HFFc6 (cell line): ENCODE data around the gene KPNA5. TPM values are rescaled to one million over a fixed set of nuclear protein-coding genes. Genes with fewer than 3 reads are reported as not detected.
"Not testable (repeated sequence)": the region's sequence is repeated elsewhere in the genome, so short reads cannot be mapped to it uniquely, and the experiment has no call there.

Experiments
- DNase-seq: peaks from one replicate; pipeline ENCODE4 v3.0.0-alpha.2; 2018
- H3K27ac Mint-ChIP-seq: 2 replicates; pipeline ENCODE4 v1.8.0; 2020; ENCODE audit warnings: mild to moderate bottlenecking, mixed read lengths
- H3K27me3 Mint-ChIP-seq: 2 replicates; pipeline ENCODE4 v1.8.0; 2021; ENCODE audit warnings: mild to moderate bottlenecking, moderate library complexity, mixed read lengths; ENCODE audit not compliant: insufficient read depth
- H3K36me3 Mint-ChIP-seq: 2 replicates; pipeline ENCODE4 v1.8.0; 2021; ENCODE audit warnings: low read depth, mixed read lengths
- H3K4me1 Mint-ChIP-seq: 2 replicates; pipeline ENCODE4 v1.8.0; 2020; ENCODE audit warnings: low read depth, mixed read lengths
- H3K4me3 Mint-ChIP-seq: 2 replicates; pipeline ENCODE4 v1.8.0; 2020; ENCODE audit warnings: mild to moderate bottlenecking, moderate library complexity, mixed read lengths
- H3K9me3 Mint-ChIP-seq: 2 replicates; pipeline ENCODE4 v1.8.0; 2020; ENCODE audit warnings: mild to moderate bottlenecking, mixed read lengths
- total RNA-seq, 6 experiments: library from RNA; stranded (reverse); fragmentation: NEBNext Ultra II Directional; extraction: Animal tissue kit (Norgen Biotek cat#: 25700); gene quantifications; 2 replicates in 1 of 6; 3 replicates in 5 of 6; pipeline ENCODE4 v1.2.3, GENCODE V29; 2021
- TF ChIP-seq, protein P1 (sequence below): fragments of 200-600 bp; sonication (generic); IDR thresholded peaks from 2 replicates; pipeline ENCODE4 v1.5.0; 2021; ENCODE audit warnings: antibody characterized with exemption, mild to moderate bottlenecking

Gene KPNA5
- total RNA-seq, 6 experiments from 2014 or later = 6.7 to 9.7 (median 8.8) TPM

DNA sequence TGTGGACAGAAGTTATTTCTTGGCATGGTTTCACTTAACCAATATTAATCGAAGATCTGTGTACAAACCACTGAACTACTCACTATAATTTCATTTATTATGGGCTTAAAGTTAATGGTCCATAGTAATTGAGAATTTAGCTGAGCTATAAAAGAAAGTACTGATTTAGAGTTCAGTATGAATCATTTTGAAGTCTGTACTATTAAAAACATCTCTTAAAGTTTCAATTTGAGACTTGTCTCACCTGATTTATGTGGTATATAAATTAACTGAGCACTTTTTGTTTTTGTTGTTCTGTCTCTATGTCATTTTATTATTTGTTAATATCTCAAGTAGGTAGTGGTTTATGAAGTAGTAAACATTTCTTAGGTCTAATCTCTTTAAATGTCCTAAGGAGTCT is 24.9 kb downstream of the KPNA5 start:
- H3K4me3 Mint-ChIP-seq = no peak overlapping the region

DNA sequence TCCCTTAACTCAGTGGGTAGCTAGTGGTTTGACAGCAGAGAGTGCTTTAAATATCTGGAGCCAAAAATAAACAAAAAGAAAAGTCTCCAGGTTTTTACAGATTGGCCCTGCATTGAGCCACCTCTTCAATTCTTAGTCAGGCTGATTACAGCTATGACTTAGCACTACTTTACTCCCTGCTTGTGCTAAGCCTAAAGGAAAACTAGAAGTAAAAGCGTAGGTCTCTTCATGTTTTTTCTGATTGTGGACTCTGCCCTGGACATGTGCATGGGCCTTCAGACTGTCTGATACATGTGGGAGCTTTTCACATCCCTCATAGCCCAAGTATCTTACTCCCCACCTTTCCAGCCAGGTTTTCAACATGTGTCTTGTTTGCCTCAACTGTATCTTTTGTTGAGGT is 33.3 kb downstream of the KPNA5 start:
- Mint-ChIP-seq H3K27ac (no peak overlapping the region), H3K4me3 (no peak overlapping the region), H3K4me1 (no peaks in the 10 kb centered on the region), H3K9me3 (peaks cover 7% of the 10 kb centered on the region; the same call in 1 of the 2 replicates), H3K36me3 (peaks cover 51% of the 10 kb centered on the region), H3K27me3 (no peaks in the 10 kb centered on the region)
- TF ChIP-seq, protein P1, sequence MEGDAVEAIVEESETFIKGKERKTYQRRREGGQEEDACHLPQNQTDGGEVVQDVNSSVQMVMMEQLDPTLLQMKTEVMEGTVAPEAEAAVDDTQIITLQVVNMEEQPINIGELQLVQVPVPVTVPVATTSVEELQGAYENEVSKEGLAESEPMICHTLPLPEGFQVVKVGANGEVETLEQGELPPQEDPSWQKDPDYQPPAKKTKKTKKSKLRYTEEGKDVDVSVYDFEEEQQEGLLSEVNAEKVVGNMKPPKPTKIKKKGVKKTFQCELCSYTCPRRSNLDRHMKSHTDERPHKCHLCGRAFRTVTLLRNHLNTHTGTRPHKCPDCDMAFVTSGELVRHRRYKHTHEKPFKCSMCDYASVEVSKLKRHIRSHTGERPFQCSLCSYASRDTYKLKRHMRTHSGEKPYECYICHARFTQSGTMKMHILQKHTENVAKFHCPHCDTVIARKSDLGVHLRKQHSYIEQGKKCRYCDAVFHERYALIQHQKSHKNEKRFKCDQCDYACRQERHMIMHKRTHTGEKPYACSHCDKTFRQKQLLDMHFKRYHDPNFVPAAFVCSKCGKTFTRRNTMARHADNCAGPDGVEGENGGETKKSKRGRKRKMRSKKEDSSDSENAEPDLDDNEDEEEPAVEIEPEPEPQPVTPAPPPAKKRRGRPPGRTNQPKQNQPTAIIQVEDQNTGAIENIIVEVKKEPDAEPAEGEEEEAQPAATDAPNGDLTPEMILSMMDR = no peak
- no peak for DNase-seq

More for the DNA sequence above, 24.9 kb downstream of the KPNA5 start:
- no peaks in the 10 kb centered on the region for H3K9me3 Mint-ChIP-seq
- no peaks in the 10 kb centered on the region for H3K4me1 Mint-ChIP-seq
- no peak overlapping the region for H3K27ac Mint-ChIP-seq
- TF ChIP-seq, protein P1 = no peak
- no peaks in the 10 kb centered on the region for H3K27me3 Mint-ChIP-seq
- no peak for DNase-seq
- no peaks in the 10 kb centered on the region; the same call in 1 of the 2 replicates for H3K36me3 Mint-ChIP-seq

DNA sequence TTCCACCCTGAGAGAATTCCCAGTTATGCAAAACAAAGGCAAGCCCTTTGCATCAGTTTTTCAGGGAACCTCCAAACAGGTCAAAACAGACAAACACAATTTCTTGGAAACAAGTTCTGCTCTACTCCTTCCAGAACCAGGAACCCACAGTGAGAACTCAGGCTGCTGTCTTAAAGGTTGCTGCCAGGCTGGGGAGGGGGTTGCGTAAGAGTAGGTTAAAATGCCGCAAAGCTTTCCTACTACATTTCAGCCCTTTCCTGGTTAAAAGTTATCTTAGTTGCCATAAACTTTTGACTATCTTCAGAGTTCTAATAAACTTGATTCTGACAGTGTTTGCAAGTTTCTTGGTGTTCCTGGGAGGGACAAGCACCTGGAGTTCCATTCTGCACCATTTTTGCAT is 33.8 kb downstream of the KPNA5 start:
- TF ChIP-seq, protein P1 = no peak
- Mint-ChIP-seq H3K36me3 (peaks cover 52% of the 10 kb centered on the region), H3K27me3 (no peaks in the 10 kb centered on the region), H3K9me3 (peaks cover 7% of the 10 kb centered on the region; the same call in 1 of the 2 replicates), H3K27ac (no peak overlapping the region), H3K4me3 (no peak overlapping the region), H3K4me1 (no peaks in the 10 kb centered on the region)
- DNase-seq = no peak

DNA sequence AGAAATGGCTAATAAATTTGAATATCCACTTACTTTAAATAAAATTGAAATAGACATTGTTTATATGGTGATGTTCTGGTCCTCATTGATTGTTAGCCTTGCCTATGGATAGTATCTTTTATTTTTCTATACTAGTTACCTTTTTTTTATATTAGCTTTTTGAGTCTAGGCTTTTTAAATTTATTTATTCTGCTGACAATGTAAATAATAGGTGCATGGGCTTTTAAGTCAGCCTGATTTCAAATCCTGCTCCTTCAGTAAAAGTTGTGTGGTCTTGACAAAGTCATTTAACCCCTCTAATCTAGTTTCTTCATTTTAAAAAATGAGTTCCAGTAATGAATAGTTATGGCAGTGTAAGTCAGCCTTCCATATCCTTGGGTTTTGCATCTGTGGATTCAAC is 45.9 kb downstream of the KPNA5 start:
- Mint-ChIP-seq H3K4me1 (no peaks in the 10 kb centered on the region), H3K36me3 (peaks cover 10% of the 10 kb centered on the region), H3K9me3 (no peaks in the 10 kb centered on the region), H3K27me3 (no peaks in the 10 kb centered on the region), H3K27ac (no peak overlapping the region), H3K4me3 (no peak overlapping the region)
- TF ChIP-seq, protein P1 = no peak
- no peak for DNase-seq

DNA sequence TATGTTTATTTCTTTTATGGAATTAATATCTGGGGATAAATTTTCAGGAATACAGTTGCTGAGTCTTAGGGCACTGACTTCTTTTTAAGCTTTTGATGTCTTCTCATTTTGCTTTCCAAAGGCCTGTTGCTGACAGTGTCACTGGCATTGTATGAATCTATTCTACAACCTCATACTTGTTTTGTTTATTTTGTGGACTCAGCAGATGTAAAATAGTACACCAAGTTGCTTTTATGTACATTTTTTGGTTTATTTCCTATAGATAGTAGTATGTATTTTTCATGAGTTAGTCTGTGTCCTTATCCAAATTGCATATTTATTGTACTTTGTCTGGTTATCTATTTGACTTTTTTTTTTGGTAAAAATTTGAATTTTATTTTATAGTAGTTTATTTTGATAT is 49.5 kb downstream of the KPNA5 start:
- Mint-ChIP-seq H3K36me3 (peaks cover 15% of the 10 kb centered on the region), H3K9me3 (no peaks in the 10 kb centered on the region), H3K4me1 (no peaks in the 10 kb centered on the region), H3K27ac (no peak overlapping the region), H3K4me3 (no peak overlapping the region), H3K27me3 (no peaks in the 10 kb centered on the region)
- no peak for DNase-seq
- TF ChIP-seq, protein P1 = no peak

DNA sequence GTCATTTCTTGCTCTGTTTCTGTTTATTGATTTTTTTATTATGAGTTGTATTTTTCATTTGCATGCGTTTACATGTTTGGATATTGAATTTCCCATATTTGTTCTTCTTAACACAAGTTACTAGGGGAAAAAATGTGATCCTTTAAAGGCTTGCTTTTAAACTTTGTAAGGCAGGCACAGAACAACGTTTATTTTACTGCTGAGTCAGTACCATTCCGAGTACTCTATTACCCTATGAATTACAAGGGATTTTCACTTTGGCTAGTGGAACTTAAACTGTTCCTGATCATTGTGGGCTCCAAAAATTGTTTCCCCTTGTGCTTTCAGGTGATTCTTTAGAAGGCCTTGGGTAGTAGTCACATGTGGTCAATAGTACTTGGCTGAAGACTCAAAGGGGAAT is 56.0 kb downstream of the KPNA5 start:
- H3K27me3 Mint-ChIP-seq = no peaks in the 10 kb centered on the region
- H3K4me3 Mint-ChIP-seq = no peak overlapping the region
- no peak for DNase-seq
- no peaks in the 10 kb centered on the region; the same call in 1 of the 2 replicates for H3K9me3 Mint-ChIP-seq
- peaks cover 13% of the 10 kb centered on the region for H3K36me3 Mint-ChIP-seq
- TF ChIP-seq, protein P1 = no peak
- H3K4me1 Mint-ChIP-seq = no peaks in the 10 kb centered on the region
- no peak overlapping the region for H3K27ac Mint-ChIP-seq

DNA sequence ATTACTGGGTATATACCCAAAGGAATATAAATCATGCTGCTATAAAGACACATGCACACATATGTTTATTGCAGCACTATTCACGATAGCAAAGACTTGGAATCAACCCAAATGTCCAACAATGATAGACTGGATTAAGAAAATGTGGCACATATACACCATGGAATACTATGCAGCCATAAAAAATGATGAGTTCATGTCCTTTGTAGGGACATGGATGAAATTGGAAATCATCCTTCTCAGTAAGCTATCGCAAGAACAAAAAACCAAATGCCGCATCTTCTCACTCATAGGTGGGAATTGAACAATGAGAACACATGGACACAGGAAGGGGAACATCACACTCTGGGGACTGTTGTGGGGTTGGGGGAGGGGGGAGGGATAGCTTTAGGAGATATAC is 59.5 kb downstream of the KPNA5 start:
- not testable (repeated sequence) for DNase-seq, H3K27ac Mint-ChIP-seq, H3K4me3 Mint-ChIP-seq, H3K4me1 Mint-ChIP-seq, H3K9me3 Mint-ChIP-seq, H3K36me3 Mint-ChIP-seq, H3K27me3 Mint-ChIP-seq
